Upper lobe of left lung (tissue), 4 donors: ENCODE measurements around the gene DENND1A.

Source experiments
- CTCF ChIP-seq, 6 experiments: fragments of 450-650 bp in 4 of 6; fragments of 200-600 bp in 2 of 6; sonication (generic) in 2 of 6; IDR thresholded peaks; one replicate each; pipeline ENCODE4 v1.5.1; 2016 to 2019; ENCODE audit warnings: antibody characterized with exemption in 6 of 6
- EP300 ChIP-seq, 4 donors: sonication (generic); formaldehyde crosslinking; IDR thresholded peaks; one replicate each; pipeline ENCODE4 v1.5.1; 2017; ENCODE audit warnings: antibody characterized with exemption in 4 of 4, control low read depth in 2 of 4
- POLR2A ChIP-seq, 4 donors: fragments of 450-650 bp; IDR thresholded peaks; one replicate each; pipeline ENCODE4 v1.5.1; 2016 to 2017; ENCODE audit warnings: antibody characterized with exemption in 4 of 4, mild to moderate bottlenecking in 2 of 4
- POLR2AphosphoS5 ChIP-seq, 2 donors: sonication (generic); formaldehyde crosslinking; IDR thresholded peaks; one replicate each; pipeline ENCODE4 v1.5.1; 2017; ENCODE audit warnings: antibody characterized with exemption in 2 of 2

GRCh38 chr9:123454361-123454760, 475.6 kb downstream of the DENND1A start:
- TF ChIP-seq POLR2AphosphoS5 (IDR thresholded peaks at IDR 0.05) (no peak), POLR2A (IDR thresholded peaks at IDR 0.05) (no peak), CTCF (IDR thresholded peaks at IDR 0.05) (no peak), EP300 (IDR thresholded peaks at IDR 0.05) (no peak)
